ENCODE data around the gene LEMD1. TPM values are rescaled to one million over a fixed set of nuclear protein-coding genes. Genes with fewer than 3 reads are reported as not detected.

LEMD1 gene, protein sequence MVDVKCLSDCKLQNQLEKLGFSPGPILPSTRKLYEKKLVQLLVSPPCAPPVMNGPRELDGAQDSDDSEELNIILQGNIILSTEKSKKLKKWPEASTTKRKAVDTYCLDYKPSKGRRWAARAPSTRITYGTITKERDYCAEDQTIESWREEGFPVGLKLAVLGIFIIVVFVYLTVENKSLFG
- total RNA-seq = not detected

DNA sequence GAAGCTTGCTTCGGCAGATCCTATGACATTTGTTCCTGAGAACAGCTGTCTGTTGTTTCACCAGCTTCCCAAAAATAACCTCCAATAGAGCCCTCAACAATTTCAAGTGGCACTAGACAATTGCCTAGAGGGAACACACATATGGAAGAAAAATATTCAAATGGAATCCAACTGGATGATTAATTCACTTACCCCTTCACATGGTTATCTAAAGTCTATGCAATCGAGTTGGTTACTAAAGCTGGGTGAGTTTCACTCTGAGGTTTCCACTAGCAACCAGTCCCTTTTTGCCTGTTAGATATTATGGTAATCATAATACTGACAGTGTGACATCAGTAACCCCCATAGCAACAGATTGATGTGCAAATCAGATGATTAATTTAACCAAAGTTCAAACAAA lies at the start of gene LEMD1:
Gene LEMD1, minus strand, starts transcription at position 259 of the 400 bp plus-strand sequence. CDS start 1,520 bp downstream, outside the sequence.
- Histone ChIP-seq H3K4me3 (no peak within 1 kb of the TSS), H3K36me3 (no peaks in the 10 kb centered on the region), H3K4me1 (no peaks in the 10 kb centered on the region), H3K9me3 (no peaks in the 10 kb centered on the region), H3K27me3 (peaks cover 0 to 16% of the 10 kb centered on the region in 2 donors), H3K27ac (no peak within 1 kb of the TSS)
- WGBS, 2 donors = 49 to 52% methylated on average over 2 of the region's 2 CpGs
- no peak for DNase-seq (ENCODE audit: low spot score in 2 of 2)
- TF ChIP-seq, protein P1, sequence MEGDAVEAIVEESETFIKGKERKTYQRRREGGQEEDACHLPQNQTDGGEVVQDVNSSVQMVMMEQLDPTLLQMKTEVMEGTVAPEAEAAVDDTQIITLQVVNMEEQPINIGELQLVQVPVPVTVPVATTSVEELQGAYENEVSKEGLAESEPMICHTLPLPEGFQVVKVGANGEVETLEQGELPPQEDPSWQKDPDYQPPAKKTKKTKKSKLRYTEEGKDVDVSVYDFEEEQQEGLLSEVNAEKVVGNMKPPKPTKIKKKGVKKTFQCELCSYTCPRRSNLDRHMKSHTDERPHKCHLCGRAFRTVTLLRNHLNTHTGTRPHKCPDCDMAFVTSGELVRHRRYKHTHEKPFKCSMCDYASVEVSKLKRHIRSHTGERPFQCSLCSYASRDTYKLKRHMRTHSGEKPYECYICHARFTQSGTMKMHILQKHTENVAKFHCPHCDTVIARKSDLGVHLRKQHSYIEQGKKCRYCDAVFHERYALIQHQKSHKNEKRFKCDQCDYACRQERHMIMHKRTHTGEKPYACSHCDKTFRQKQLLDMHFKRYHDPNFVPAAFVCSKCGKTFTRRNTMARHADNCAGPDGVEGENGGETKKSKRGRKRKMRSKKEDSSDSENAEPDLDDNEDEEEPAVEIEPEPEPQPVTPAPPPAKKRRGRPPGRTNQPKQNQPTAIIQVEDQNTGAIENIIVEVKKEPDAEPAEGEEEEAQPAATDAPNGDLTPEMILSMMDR (IDR thresholded peaks at IDR 0.05) = no peak
- no peak for TF ChIP-seq EP300 (IDR thresholded peaks at IDR 0.05)
- no peak for TF ChIP-seq POLR2A (IDR thresholded peaks at IDR 0.05)

DNA sequence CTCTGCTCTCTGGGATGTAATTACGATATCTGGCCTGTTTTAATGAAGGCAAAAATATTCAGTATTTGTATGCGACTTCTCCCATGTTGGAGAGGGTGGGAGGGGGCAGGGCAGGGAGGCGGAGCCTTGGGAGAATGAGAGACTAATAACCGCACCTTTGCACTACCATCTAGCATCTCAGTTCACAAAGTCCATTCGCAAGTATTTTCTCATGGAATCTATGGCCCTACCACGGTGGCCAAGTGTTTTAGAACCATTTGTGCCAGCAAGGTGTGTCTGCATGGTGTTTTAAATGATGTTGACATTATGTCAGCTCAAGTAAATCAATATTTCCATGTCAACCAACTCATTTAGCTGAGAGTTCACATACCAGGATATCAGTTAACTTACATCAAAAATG lies 48.3 kb upstream of the LEMD1 start:
- H3K27me3 ChIP-seq = peaks cover 0 to 36% of the 10 kb centered on the region in 2 donors
- peaks cover 0 to 8% (median 0%) of the 10 kb centered on the region in 4 donors for H3K9me3 ChIP-seq
- peaks cover 0 to 14% (median 0%) of the 10 kb centered on the region in 4 donors for H3K4me1 ChIP-seq
- DNase-seq (ENCODE audit: low spot score in 2 of 2) = no peak
- H3K36me3 ChIP-seq = no peaks in the 10 kb centered on the region
- no peak overlapping the region for H3K27ac ChIP-seq
- H3K4me3 ChIP-seq = no peak overlapping the region
- TF ChIP-seq POLR2A (IDR thresholded peaks at IDR 0.05) (no peak), EP300 (IDR thresholded peaks at IDR 0.05) (no peak)
- TF ChIP-seq, protein P1 (IDR thresholded peaks at IDR 0.05) = no peak
- WGBS, 2 donors = 81% methylated on average over 6 of the region's 6 CpGs

DNA sequence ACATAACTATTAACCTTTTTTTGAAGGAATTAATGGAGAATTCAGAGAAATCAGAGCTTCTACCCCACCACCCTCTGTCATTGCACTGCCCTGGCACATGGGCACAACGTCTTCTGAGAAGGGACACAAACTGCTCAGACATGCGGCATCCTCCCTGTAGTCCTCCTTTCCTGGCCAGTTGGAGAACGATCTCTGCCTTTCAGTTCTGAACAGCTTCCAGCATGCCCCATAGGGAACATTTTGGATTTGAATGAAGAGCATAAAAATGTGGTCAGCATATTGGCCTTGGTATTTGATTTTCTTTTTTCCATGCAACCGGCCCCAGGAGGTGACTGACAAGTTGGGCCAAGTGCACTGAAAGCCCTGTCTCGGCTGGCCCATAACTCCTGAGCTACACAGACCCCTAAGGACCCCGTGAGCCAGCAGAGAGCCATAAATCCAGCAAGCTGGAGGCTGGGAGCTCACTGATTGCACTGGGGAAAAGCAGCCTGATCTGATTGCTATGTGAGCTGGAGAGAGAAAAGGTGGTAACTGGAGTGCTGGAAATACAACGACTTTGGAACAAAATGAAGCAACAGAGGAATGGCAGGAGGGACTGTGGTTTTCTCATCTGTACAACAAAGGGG lies 44.9 kb upstream of the LEMD1 start:
- peaks cover 0 to 14% (median 0%) of the 10 kb centered on the region in 4 donors for H3K4me1 ChIP-seq
- no peak overlapping the region for H3K27ac ChIP-seq
- no peaks in the 10 kb centered on the region for H3K9me3 ChIP-seq
- no peak for DNase-seq (ENCODE audit: low spot score in 2 of 2)
- no peak overlapping the region for H3K4me3 ChIP-seq
- WGBS, 2 donors = 14 to 25% methylated on average over 7 of the region's 7 CpGs
- H3K36me3 ChIP-seq = no peaks in the 10 kb centered on the region
- no peak for TF ChIP-seq EP300 (IDR thresholded peaks at IDR 0.05)
- no peak for TF ChIP-seq POLR2A (IDR thresholded peaks at IDR 0.05)
- TF ChIP-seq, protein P1 (IDR thresholded peaks at IDR 0.05) = no peak
- peaks cover 0 to 30% of the 10 kb centered on the region in 2 donors for H3K27me3 ChIP-seq

DNA sequence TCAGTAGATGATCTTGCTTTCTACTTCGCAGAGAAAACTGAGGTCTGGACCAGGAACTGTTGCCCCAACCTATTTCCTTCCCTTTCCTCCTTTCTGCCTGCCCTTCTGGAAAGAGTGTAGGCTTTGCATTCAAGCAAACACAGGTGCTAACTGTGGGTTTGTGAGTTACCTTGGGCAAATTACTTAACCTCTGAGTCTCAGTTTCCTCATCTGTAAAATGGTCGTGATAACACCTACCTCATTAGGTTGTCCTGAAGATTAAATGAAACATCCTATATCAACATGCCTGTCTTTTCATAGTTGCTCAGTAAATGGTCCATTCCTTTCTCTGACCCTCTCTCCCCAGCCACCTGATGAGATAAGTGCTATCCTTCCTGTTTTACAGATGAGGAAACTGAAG lies 43.5 kb upstream of the LEMD1 start:
- peaks cover 0 to 31% of the 10 kb centered on the region in 2 donors for H3K27me3 ChIP-seq
- H3K4me3 ChIP-seq = no peak overlapping the region
- no peaks in the 10 kb centered on the region for H3K36me3 ChIP-seq
- no peak overlapping the region for H3K27ac ChIP-seq
- no peak for DNase-seq (ENCODE audit: low spot score in 2 of 2)
- H3K9me3 ChIP-seq = no peaks in the 10 kb centered on the region
- 87 to 94% methylated on average over 2 of the region's 2 CpGs for WGBS, 2 donors
- H3K4me1 ChIP-seq = peaks cover 0 to 14% (median 0%) of the 10 kb centered on the region in 4 donors
- TF ChIP-seq POLR2A (IDR thresholded peaks at IDR 0.05) (no peak), EP300 (IDR thresholded peaks at IDR 0.05) (no peak)
- TF ChIP-seq, protein P1 (IDR thresholded peaks at IDR 0.05) = no peak
